LNCaP clone FGC (cell line): ENCODE results near the gene CHAF1A.

ENCODE experiments used
- DNase-seq: peaks from one replicate; pipeline ENCODE4 v3.0.0-alpha.2; 2011; ENCODE audit warnings: low read depth
- H3K4me3 ChIP-seq: 2 replicates; pipeline ENCODE4 v1.5.1; 2011; ENCODE audit warnings: mild to moderate bottlenecking, low read depth, low read length, control low read depth
- CTCF ChIP-seq: IDR thresholded peaks from 2 replicates; pipeline ENCODE4 v1.5.1; 2012; ENCODE audit warnings: mild to moderate bottlenecking; ENCODE audit not compliant: control insufficient read depth, insufficient read depth; ENCODE audit errors: extremely low read depth

Gene CHAF1A

GRCh38 chr19:4367781-4368127 lies 34.7 kb upstream of the CHAF1A start:
- no peak for DNase-seq
- no peak for TF ChIP-seq CTCF
- no peak overlapping the region for H3K4me3 ChIP-seq

- TF ChIP-seq CTCF: no peak
- no peak for DNase-seq
- no peak overlapping the region for H3K4me3 ChIP-seq
These were observed 34.2 kb upstream of the CHAF1A start for GRCh38 chr19:4368128-4368820.

- no peak for DNase-seq
- TF ChIP-seq CTCF: no peak
- no peak overlapping the region; the same call in 1 of the 2 replicates for H3K4me3 ChIP-seq
These were observed 33.1 kb upstream of the CHAF1A start for GRCh38 chr19:4369109-4369887.

GRCh38 chr19:4369888-4370260 lies 32.6 kb upstream of the CHAF1A start:
- no peak for DNase-seq
- no peak overlapping the region for H3K4me3 ChIP-seq
- peak; percentile 55 for TF ChIP-seq CTCF

GRCh38 chr19:4370418-4371041 lies 31.9 kb upstream of the CHAF1A start:
- TF ChIP-seq CTCF: no peak
- H3K4me3 ChIP-seq: no peak overlapping the region
- no peak for DNase-seq

- no peak for TF ChIP-seq CTCF
- DNase-seq: no peak
- H3K4me3 ChIP-seq: no peak overlapping the region
These were observed 30.9 kb upstream of the CHAF1A start for GRCh38 chr19:4371247-4372164.
